Activated T-cell treated with anti-CD3 and anti-CD28 coated beads, Interleukin-2, amount 50 U/mL, for 24 hours (primary cell): ENCODE measurements around the gene RFLNA.
A peak's percentile ranks its signal among the peaks of the same experiment; 100 is the strongest.

Experiments
- DNase-seq: peaks from one replicate; pipeline ENCODE4 v3.0.0-alpha.2; 2020
- H3K27ac Mint-ChIP-seq: 2 replicates; pipeline ENCODE4 v1.8.0; 2020; ENCODE audit warnings: mild to moderate bottlenecking, mixed read lengths
- H3K27me3 Mint-ChIP-seq: 2 replicates; pipeline ENCODE4 v1.8.0; 2020; ENCODE audit warnings: mixed read lengths
- H3K36me3 Mint-ChIP-seq: 2 replicates; pipeline ENCODE4 v1.8.0; 2020; ENCODE audit warnings: low read depth, mixed read lengths
- H3K4me1 Mint-ChIP-seq: 2 replicates; pipeline ENCODE4 v1.8.0; 2020; ENCODE audit warnings: low read depth, mixed read lengths
- H3K4me3 Mint-ChIP-seq: 2 replicates; pipeline ENCODE4 v1.8.0; 2020; ENCODE audit warnings: mild to moderate bottlenecking, moderate library complexity, mixed read lengths
- H3K9me3 Mint-ChIP-seq: 2 replicates; pipeline ENCODE4 v1.8.0; 2020; ENCODE audit warnings: mixed read lengths

The RFLNA gene

DNA sequence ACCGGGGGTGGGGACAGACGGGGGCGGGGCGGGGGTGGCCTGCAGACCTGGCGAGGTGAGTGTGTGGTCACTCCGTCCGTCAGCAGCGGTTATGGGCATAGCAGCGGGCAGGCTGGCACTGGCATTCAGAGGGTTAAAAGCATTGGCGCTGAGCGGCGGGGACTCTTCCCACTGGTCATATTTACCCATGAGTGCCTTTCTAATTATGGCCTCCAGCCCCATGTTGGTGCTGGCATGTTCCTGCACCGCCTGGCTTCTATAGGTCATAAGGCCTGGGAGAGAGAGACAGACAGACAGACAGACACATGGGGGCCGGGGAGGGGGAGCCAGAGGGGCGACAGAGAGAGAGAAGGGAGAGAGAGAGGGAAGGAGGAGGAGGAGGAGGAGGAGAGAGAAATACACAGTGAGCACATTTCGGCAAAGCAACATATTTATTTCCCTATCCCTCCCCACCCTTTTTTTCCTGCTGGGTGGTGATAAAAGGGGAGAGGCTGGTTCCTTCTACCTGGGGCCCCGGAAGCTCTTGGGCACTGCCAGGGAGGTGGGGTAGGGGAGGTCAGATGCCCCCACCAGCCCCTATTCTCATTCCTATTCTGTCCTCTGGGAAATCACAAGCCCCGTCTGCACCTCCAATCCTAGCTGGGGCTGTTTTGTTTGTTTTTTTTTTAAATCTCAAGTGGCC is 32.6 kb downstream of the RFLNA start:
- H3K4me1 Mint-ChIP-seq: no peaks in the 10 kb centered on the region
- peak overlapping the region; percentile 37 for H3K27ac Mint-ChIP-seq
- no peak overlapping the region for H3K4me3 Mint-ChIP-seq
- H3K36me3 Mint-ChIP-seq: peaks cover 87% of the 10 kb centered on the region
- no peaks in the 10 kb centered on the region for H3K27me3 Mint-ChIP-seq
- DNase-seq: no peak
- peaks cover 14% of the 10 kb centered on the region for H3K9me3 Mint-ChIP-seq

GRCh38 chr12:124328116-124328515 is 33.2 kb downstream of the RFLNA start:
- Mint-ChIP-seq H3K36me3 (peaks cover 89% of the 10 kb centered on the region), H3K4me1 (no peaks in the 10 kb centered on the region), H3K4me3 (no peak overlapping the region), H3K27me3 (no peaks in the 10 kb centered on the region), H3K9me3 (peaks cover 14% of the 10 kb centered on the region), H3K27ac (peak overlapping the region; percentile 14)
- DNase-seq: no peak

DNA sequence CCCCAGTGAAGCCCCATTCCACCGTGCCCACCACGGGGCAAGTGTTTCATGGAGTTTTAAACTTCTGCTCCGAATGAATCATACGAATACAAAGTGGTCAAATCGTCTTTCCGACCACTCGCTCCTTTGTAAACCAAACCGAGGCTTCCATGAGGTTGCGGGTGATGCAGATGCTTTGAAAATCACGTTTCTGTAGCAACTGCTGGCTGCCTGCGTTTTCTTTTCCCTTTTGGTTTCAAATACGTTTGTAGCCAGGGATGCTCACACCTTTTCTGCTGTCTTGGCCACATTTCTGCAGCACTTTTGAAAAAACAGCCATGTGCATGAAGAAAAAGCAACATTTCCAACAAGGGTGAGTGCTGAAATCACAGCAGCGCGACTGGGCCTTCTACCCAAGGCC is 33.7 kb downstream of the RFLNA start:
- DNase-seq: no peak
- Mint-ChIP-seq H3K9me3 (peaks cover 12% of the 10 kb centered on the region), H3K27me3 (no peaks in the 10 kb centered on the region), H3K36me3 (peaks cover 89% of the 10 kb centered on the region), H3K4me3 (no peak overlapping the region), H3K4me1 (no peaks in the 10 kb centered on the region), H3K27ac (no peak overlapping the region)

DNA sequence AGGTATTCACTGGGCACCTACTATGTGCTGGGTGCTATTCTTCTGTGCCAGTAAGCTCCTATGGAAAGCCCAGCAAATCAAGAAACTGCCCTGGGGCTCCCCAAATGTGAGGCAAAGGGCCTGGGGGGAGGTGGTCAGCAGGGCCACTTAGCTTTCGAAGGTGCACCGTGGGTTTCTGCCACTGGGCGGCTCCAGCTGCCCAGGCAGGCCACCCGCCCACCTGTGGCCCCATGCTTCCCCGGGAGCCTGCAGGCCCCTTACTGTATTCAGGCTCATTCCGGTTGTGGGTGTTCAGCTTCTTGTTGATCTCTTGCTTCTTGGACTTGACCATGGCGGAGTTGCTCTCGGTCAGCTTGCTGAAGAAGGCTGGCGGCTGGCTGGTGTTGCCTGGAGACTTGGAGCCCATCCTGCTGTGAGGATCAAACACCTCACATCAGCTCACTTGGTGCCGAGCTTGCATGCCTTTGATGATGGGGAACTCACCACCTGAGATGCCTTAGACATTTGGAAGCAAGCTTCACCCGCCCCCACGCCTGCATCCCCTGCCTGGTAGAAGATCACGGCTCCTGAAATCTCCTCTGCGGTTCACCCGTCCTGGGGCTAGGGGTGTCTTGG is 37.3 kb downstream of the RFLNA start:
- Mint-ChIP-seq H3K4me3 (no peak overlapping the region), H3K27ac (no peak overlapping the region), H3K9me3 (no peaks in the 10 kb centered on the region), H3K27me3 (no peaks in the 10 kb centered on the region), H3K4me1 (no peaks in the 10 kb centered on the region), H3K36me3 (peaks cover 87% of the 10 kb centered on the region)
- no peak for DNase-seq

DNA sequence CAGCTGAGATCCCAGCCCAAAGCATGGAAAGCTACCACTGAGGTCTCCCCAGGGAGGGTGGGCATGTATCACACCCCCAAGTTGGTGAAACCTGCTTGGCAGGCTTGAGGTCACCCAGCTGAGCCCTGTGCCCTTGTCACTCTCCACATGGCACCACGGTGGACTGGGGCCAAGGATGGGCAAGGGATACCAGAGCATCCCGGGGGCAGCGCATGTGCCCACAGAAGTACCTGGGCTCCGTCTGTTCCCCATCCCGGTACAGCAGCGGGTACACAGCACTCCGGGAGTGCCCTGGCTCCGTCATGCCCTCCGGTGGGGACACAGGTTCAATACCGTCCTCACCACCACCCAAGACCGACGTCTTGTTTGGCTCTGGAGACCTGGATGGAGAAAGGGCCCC is 38.0 kb downstream of the RFLNA start:
- H3K4me1 Mint-ChIP-seq: no peaks in the 10 kb centered on the region
- no peaks in the 10 kb centered on the region for H3K9me3 Mint-ChIP-seq
- H3K27ac Mint-ChIP-seq: no peak overlapping the region
- no peaks in the 10 kb centered on the region for H3K27me3 Mint-ChIP-seq
- no peak overlapping the region for H3K4me3 Mint-ChIP-seq
- peaks cover 87% of the 10 kb centered on the region for H3K36me3 Mint-ChIP-seq
- DNase-seq: no peak

GRCh38 chr12:124333724-124334123 is 38.8 kb downstream of the RFLNA start:
- Mint-ChIP-seq H3K9me3 (no peaks in the 10 kb centered on the region), H3K36me3 (peaks cover 85% of the 10 kb centered on the region), H3K4me3 (no peak overlapping the region), H3K4me1 (no peaks in the 10 kb centered on the region), H3K27ac (peak overlapping the region; percentile 57), H3K27me3 (no peaks in the 10 kb centered on the region)
- DNase-seq: no peak

DNA sequence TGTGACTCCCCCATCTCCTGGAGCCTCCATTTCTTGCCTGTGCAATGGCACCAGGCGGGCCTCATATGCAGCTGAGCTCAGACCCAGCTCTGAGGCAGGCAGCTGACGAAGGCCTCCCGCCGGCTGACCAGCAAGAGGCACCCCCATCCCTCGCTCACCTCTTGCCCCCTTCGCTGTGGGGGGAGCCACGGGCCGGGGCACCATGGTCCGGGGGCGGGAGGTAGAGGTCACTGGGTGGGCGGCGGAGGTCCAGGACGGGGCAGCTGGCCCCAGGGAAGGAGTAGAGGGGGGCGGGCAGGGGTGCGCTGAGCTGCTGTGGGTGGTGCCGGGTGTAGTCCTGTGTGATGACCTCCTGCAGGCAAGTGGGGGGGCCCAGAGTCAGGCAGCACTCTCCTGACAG is 39.4 kb downstream of the RFLNA start:
- Mint-ChIP-seq H3K4me3 (no peak overlapping the region), H3K4me1 (no peaks in the 10 kb centered on the region), H3K27me3 (no peaks in the 10 kb centered on the region), H3K9me3 (no peaks in the 10 kb centered on the region), H3K36me3 (peaks cover 80% of the 10 kb centered on the region), H3K27ac (no peak overlapping the region)
- DNase-seq: no peak

DNA sequence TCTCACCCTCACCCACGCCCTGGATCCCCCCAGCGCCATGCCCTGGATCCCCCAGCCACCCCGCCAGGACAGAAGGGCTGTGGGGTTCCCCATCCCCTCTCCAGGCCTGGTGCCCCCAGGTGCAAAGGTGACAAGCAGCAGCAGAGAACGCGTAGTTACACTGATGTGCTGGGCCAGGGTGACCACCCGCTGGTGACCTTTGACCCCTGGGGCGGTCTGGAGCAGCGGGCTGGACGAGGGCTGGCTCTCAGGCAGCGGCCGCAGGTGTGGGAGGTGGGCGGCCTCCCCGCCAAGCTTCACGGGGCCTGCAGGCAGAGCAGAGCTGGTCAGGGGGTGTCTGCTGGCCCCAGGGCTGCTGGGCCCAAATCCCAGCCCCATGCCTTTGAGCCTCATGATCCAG is 40.1 kb downstream of the RFLNA start:
- H3K36me3 Mint-ChIP-seq: peaks cover 74% of the 10 kb centered on the region
- H3K4me3 Mint-ChIP-seq: no peak overlapping the region
- H3K9me3 Mint-ChIP-seq: no peaks in the 10 kb centered on the region
- H3K27ac Mint-ChIP-seq: no peak overlapping the region
- H3K27me3 Mint-ChIP-seq: no peaks in the 10 kb centered on the region
- DNase-seq: no peak
- H3K4me1 Mint-ChIP-seq: no peaks in the 10 kb centered on the region

DNA sequence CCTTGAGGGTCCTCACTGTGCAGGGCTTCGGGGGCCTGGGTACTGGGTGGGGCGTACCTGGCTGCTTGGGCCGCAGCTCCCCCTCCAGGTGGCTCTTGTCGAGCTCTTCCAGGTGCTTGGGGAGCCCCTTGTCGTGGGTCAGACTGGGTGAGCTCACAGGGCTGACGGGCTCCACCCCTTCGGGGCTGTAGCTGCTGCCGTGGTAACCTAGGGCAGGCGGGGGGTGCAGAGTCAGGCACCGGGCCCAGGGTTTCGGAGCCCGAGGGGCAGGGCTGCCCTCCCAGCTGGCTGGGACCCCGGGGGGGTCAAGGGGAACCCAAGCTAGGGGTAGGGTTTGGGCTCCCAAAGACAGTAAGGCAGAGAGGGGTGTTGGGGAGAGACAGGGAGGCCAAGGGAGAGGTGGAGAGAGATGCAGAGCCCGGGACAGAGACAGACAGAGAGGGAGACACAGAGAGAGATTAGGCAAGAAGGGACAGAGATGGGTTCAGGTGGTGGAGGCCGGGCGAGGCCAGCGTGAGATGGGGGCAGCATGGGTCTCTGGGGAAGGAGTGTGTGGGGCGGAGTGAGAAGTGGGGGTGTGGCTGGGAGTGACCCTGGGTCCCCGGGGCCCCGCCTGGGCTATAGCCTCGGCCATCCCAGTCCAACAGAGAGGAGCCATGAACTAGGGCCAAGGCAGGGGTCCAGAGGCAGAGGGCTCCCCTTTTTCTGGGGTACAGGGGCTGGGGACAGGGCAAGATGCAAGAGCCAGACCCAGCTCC is 40.7 kb downstream of the RFLNA start:
- Mint-ChIP-seq H3K36me3 (peaks cover 73% of the 10 kb centered on the region), H3K4me1 (no peaks in the 10 kb centered on the region), H3K9me3 (no peaks in the 10 kb centered on the region), H3K4me3 (no peak overlapping the region), H3K27ac (no peak overlapping the region), H3K27me3 (no peaks in the 10 kb centered on the region)
- no peak for DNase-seq

DNA sequence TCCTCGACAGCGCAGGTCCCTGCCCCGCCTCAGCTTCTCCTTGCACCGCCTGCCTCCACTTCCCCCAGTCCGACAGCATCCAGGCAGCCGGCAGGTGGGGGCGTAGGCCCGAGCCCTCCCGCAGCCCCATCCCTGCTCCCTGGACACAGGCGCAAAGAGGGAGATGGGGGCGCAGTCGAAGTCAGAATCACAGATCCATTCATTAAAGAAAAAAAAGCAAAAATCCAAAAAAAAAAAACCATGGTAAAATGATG is 41.2 kb downstream of the RFLNA start:
- Mint-ChIP-seq H3K4me1 (no peaks in the 10 kb centered on the region), H3K27me3 (no peaks in the 10 kb centered on the region), H3K4me3 (no peak overlapping the region), H3K9me3 (no peaks in the 10 kb centered on the region), H3K27ac (no peak overlapping the region), H3K36me3 (peaks cover 76% of the 10 kb centered on the region)
- no peak for DNase-seq

- peaks cover 76% of the 10 kb centered on the region for H3K36me3 Mint-ChIP-seq
- H3K9me3 Mint-ChIP-seq: no peaks in the 10 kb centered on the region
- DNase-seq: no peak
- no peak overlapping the region for H3K4me3 Mint-ChIP-seq
- H3K4me1 Mint-ChIP-seq: no peaks in the 10 kb centered on the region
- H3K27ac Mint-ChIP-seq: no peak overlapping the region
- no peaks in the 10 kb centered on the region for H3K27me3 Mint-ChIP-seq
These were observed 42.0 kb downstream of the RFLNA start for GRCh38 chr12:124336742-124337520.

DNA sequence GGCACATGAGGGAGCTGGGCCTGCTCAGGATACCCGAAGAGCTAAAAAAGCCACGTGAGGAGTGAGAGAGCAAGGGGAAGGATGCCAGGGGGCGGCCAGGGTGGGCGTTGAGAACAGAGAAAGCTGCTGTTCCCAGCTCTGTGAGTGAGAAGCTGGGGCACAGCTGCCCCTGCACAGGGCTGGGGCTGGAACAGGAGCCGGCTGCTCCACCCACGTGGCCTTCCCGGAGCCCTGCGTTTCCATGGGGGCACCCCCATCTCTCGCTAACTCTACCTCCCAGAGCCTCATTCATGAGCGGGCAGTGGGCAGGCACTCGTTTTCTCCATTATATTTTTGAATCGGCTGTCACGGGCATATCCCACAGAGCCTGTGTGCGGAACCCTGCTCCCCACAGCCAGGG is 42.7 kb downstream of the RFLNA start:
- Mint-ChIP-seq H3K36me3 (peaks cover 75% of the 10 kb centered on the region), H3K4me3 (no peak overlapping the region), H3K4me1 (no peaks in the 10 kb centered on the region), H3K27me3 (no peaks in the 10 kb centered on the region), H3K9me3 (no peaks in the 10 kb centered on the region), H3K27ac (no peak overlapping the region)
- no peak for DNase-seq

- DNase-seq: no peak
- Mint-ChIP-seq H3K9me3 (no peaks in the 10 kb centered on the region), H3K4me3 (no peak overlapping the region), H3K36me3 (peaks cover 74% of the 10 kb centered on the region), H3K27me3 (no peaks in the 10 kb centered on the region), H3K4me1 (no peaks in the 10 kb centered on the region), H3K27ac (peak overlapping the region; percentile 59)
These were observed 43.6 kb downstream of the RFLNA start for GRCh38 chr12:124338448-124338847.

- Mint-ChIP-seq H3K27ac (no peak overlapping the region), H3K4me3 (no peak overlapping the region), H3K9me3 (no peaks in the 10 kb centered on the region), H3K27me3 (no peaks in the 10 kb centered on the region), H3K36me3 (peaks cover 75% of the 10 kb centered on the region), H3K4me1 (no peaks in the 10 kb centered on the region)
- no peak for DNase-seq
These were observed 44.1 kb downstream of the RFLNA start for GRCh38 chr12:124338876-124339603.
